Measurements from ENCODE around the gene MALRD1. TPM values are rescaled to one million over a fixed set of nuclear protein-coding genes. Genes with fewer than 3 reads are reported as not detected.
A peak's percentile ranks its signal among the peaks of the same experiment; 100 is the strongest.

The MALRD1 gene
- total RNA-seq, 2 experiments from 2014 or later, result not detected

- Mint-ChIP-seq H3K4me3 (no peak overlapping the region), H3K27me3 (no peaks in the 10 kb centered on the region), H3K36me3 (no peaks in the 10 kb centered on the region), H3K9me3 (peaks cover 3% of the 10 kb centered on the region), H3K4me1 (no peaks in the 10 kb centered on the region), H3K27ac (no peak overlapping the region)
- DNase-seq, result no peak
- POLR2A ChIA-PET, result no interaction called here
- ATAC-seq (ENCODE audit: low read depth), result no peak
These were observed 580.4 kb downstream of the MALRD1 start for GRCh38 chr10:19628767-19629560.

- POLR2A ChIA-PET, result no interaction called here
- DNase-seq (no peak), ATAC-seq (ENCODE audit: low read depth) (no peak)
- H3K4me3 Mint-ChIP-seq, result no peak overlapping the region
- H3K27ac Mint-ChIP-seq, result no peak overlapping the region
- no peaks in the 10 kb centered on the region for H3K27me3 Mint-ChIP-seq
- H3K9me3 Mint-ChIP-seq, result peaks cover 3% of the 10 kb centered on the region
- H3K4me1 Mint-ChIP-seq, result no peaks in the 10 kb centered on the region
- H3K36me3 Mint-ChIP-seq, result no peaks in the 10 kb centered on the region
These were observed 581.0 kb downstream of the MALRD1 start for GRCh38 chr10:19629567-19629966.

- Mint-ChIP-seq H3K27ac (no peak overlapping the region), H3K4me3 (no peak overlapping the region), H3K9me3 (peaks cover 1% of the 10 kb centered on the region), H3K4me1 (no peaks in the 10 kb centered on the region), H3K36me3 (no peaks in the 10 kb centered on the region), H3K27me3 (no peaks in the 10 kb centered on the region)
- POLR2A ChIA-PET, result no interaction called here
- DNase-seq (no peak), ATAC-seq (ENCODE audit: low read depth) (no peak)
These were observed 585.6 kb downstream of the MALRD1 start for GRCh38 chr10:19634163-19634562.

DNA sequence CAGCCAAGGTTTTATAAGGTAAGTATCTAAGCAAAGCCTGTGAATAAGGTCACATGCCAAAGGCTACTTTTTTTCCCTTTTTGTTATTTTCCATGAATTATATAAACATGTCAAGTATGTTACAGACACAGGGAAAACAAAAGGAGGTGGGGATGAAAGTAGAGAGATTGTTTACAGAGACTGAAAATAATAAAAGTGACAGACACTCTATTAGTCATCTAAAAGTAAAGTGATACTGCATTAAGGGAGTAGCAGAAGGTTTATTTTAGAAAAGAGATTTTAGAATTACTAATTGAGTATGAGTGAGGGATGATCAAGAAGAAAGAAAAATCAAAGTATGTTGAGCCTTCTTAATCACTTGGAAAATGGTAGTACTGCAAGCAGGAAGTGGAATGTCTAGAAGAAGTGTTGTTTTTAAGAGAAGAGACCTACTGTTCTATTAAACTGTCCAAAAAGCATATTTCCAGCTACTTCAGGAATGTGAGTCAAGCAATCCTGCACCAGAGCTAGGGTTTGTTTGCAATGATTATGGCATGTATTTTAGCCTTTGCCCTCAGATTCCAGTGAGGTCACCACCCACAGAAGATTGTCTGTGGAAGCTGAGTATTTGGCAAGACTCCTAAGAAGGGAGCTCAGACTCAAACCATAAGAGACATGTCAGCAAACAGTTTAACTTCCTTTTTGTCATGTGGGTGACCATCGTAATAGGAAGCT, 589.7 kb downstream of the MALRD1 start:
- no peaks in the 10 kb centered on the region for H3K4me1 Mint-ChIP-seq
- peak overlapping the region; percentile 57 for H3K4me3 Mint-ChIP-seq
- H3K36me3 Mint-ChIP-seq, result no peaks in the 10 kb centered on the region
- POLR2A ChIA-PET, result no interaction called here
- DNase-seq, result no peak
- H3K27ac Mint-ChIP-seq, result no peak overlapping the region
- ATAC-seq (ENCODE audit: low read depth), result no peak
- H3K9me3 Mint-ChIP-seq, result peaks cover 1% of the 10 kb centered on the region
- H3K27me3 Mint-ChIP-seq, result no peaks in the 10 kb centered on the region

DNA sequence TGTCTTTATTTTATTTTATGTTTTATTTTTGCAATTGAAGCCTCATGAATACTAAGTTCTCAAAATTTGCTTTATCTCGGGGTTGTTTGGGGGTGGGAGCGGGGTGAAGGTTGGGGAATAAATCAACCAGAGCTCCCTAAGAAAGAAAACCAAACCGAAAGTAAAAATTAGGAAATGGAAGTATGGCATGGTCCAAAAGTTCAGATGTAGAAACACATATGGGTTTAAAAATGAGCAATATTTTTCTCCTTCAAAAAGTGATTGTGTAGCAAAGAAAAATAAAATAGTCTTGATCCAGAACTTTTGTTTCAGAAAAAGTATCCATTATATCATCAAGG, 590.3 kb downstream of the MALRD1 start:
- DNase-seq (no peak), ATAC-seq (ENCODE audit: low read depth) (no peak)
- Mint-ChIP-seq H3K27ac (no peak overlapping the region), H3K27me3 (no peaks in the 10 kb centered on the region), H3K4me3 (peak overlapping the region; percentile 57), H3K36me3 (no peaks in the 10 kb centered on the region), H3K9me3 (peaks cover 1% of the 10 kb centered on the region), H3K4me1 (no peaks in the 10 kb centered on the region)
- POLR2A ChIA-PET, result no interaction called here

DNA sequence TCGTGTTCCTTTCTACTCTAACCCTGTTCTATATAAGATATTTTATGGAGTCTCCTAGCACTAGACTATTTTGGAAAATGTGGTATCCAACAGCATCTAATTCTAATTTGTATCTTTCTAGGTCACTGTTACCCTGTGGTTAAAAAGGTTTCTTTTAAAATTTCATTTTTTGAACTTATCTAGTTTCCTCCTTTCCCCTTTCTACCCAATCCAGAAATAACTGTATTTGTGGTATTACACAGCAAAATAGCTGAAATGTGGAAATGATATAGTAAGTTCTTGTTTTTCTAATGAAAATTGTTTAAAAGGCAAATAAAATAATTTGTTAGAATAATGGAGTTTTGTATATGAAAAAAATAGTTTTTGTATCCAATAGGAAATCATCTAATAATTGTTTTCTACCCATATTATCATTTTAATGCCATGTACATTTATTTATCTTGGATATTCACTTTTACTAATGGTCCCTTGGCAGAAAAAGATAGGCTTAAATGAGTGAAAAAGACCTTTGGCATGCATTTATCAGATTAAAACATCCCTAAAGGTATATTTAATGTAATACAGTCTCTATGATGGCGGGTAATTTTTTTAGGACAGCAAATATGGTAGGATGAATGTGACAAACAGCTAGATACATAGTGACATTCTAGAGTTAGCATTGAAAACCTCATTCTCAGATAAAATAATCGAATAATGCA, 592.1 kb downstream of the MALRD1 start:
- H3K4me1 Mint-ChIP-seq, result no peaks in the 10 kb centered on the region
- no peak for ATAC-seq (ENCODE audit: low read depth)
- POLR2A ChIA-PET, result no interaction called here

GRCh38 chr10:19651549-19651948, 602.9 kb downstream of the MALRD1 start:
- no peak overlapping the region for H3K27ac Mint-ChIP-seq
- ATAC-seq (ENCODE audit: low read depth), result no peak
- no peak overlapping the region for H3K4me3 Mint-ChIP-seq
- H3K36me3 Mint-ChIP-seq, result no peaks in the 10 kb centered on the region
- POLR2A ChIA-PET, result no interaction called here
- DNase-seq, result no peak
- H3K9me3 Mint-ChIP-seq, result peaks cover 8% of the 10 kb centered on the region
- H3K4me1 Mint-ChIP-seq, result no peaks in the 10 kb centered on the region
- H3K27me3 Mint-ChIP-seq, result no peaks in the 10 kb centered on the region

More for the DNA sequence above, 592.1 kb downstream of the MALRD1 start:
- Mint-ChIP-seq H3K4me3 (no peak overlapping the region), H3K27ac (no peak overlapping the region), H3K27me3 (no peaks in the 10 kb centered on the region), H3K9me3 (peaks cover 1% of the 10 kb centered on the region), H3K36me3 (no peaks in the 10 kb centered on the region)
- DNase-seq, result no peak

DNA sequence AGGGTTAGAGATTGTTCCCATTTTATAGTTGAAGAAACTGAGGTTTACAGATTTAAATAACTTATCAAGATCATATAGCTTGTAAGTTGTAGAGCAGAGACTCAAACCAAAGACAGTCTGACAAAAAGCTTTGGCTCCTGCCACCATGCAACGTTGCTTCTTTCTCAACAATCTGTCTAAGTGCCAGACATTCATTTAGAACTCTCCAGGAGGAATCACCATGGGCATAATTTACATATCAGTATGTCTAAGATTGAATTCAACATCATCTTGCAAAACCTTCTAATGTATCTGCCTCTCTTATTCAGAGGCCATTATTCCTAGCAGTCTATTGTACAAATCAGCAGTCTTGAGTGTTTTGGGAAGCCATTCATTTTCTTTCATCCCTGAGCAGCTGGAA, 604.1 kb downstream of the MALRD1 start:
- no peak for ATAC-seq (ENCODE audit: low read depth)
- H3K36me3 Mint-ChIP-seq, result no peaks in the 10 kb centered on the region

DNA sequence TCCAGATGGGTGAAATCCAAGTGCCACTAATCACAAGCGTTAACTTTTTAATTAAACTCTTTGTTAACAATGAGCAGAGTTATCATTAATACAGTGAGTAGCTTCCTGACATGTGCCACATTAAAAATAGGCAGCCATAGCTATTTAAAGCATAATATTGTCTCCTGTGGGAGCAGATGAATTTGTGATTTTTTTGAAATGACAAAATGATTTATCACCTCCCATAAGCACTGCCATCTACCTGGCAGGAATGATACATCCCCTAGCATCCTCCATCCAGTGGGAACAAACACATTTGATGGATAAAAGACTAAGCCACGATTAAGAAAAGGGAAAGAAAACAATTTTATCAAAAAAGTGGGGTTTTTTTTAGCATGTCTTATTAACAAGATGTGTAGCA, 605.3 kb downstream of the MALRD1 start:
- Mint-ChIP-seq H3K4me3 (no peak overlapping the region), H3K9me3 (peaks cover 3% of the 10 kb centered on the region), H3K27me3 (no peaks in the 10 kb centered on the region), H3K4me1 (no peaks in the 10 kb centered on the region), H3K36me3 (no peaks in the 10 kb centered on the region), H3K27ac (no peak overlapping the region)
- POLR2A ChIA-PET, result no interaction called here
- DNase-seq, result no peak
- ATAC-seq (ENCODE audit: low read depth), result no peak

More for the DNA sequence above, 604.1 kb downstream of the MALRD1 start:
- H3K27me3 Mint-ChIP-seq, result no peaks in the 10 kb centered on the region
- H3K4me1 Mint-ChIP-seq, result no peaks in the 10 kb centered on the region
- DNase-seq, result no peak
- H3K4me3 Mint-ChIP-seq, result no peak overlapping the region
- POLR2A ChIA-PET, result no interaction called here
- peaks cover 3% of the 10 kb centered on the region for H3K9me3 Mint-ChIP-seq
- H3K27ac Mint-ChIP-seq, result no peak overlapping the region

DNA sequence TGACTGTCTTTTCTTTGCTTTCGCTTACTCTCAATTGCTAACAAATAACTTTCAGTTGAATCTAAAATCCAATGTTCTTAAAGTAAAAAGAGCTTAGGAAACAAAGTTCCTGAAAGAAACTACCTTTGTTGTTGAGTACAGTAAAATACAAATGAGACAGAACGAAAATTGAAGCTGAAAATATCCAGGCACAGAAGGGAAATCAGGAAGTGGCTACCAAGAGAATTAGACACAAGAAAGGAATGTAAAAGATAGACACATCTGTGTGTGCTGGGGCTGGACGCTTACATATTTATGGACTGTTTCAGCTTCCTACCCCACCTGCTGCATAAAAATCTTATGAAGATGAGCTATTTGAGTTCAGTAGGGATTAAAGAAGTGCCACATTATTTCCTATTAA, 606.0 kb downstream of the MALRD1 start:
- H3K9me3 Mint-ChIP-seq, result peaks cover 3% of the 10 kb centered on the region
- POLR2A ChIA-PET, result no interaction called here
- no peak for ATAC-seq (ENCODE audit: low read depth)
- H3K27me3 Mint-ChIP-seq, result no peaks in the 10 kb centered on the region
- H3K4me3 Mint-ChIP-seq, result no peak overlapping the region
- no peaks in the 10 kb centered on the region for H3K36me3 Mint-ChIP-seq
- no peak for DNase-seq
- no peaks in the 10 kb centered on the region for H3K4me1 Mint-ChIP-seq
- no peak overlapping the region for H3K27ac Mint-ChIP-seq

- H3K4me1 Mint-ChIP-seq, result no peaks in the 10 kb centered on the region
- no peak overlapping the region for H3K4me3 Mint-ChIP-seq
- POLR2A ChIA-PET, result no interaction called here
- ATAC-seq (ENCODE audit: low read depth), result no peak
- H3K27ac Mint-ChIP-seq, result no peak overlapping the region
- no peaks in the 10 kb centered on the region for H3K36me3 Mint-ChIP-seq
- H3K27me3 Mint-ChIP-seq, result no peaks in the 10 kb centered on the region
- no peak for DNase-seq
- peaks cover 5% of the 10 kb centered on the region for H3K9me3 Mint-ChIP-seq
These were observed 607.9 kb downstream of the MALRD1 start for GRCh38 chr10:19656420-19657042.

GRCh38 chr10:19658131-19658530, 609.5 kb downstream of the MALRD1 start:
- H3K27ac Mint-ChIP-seq, result no peak overlapping the region
- H3K27me3 Mint-ChIP-seq, result no peaks in the 10 kb centered on the region
- POLR2A ChIA-PET, result no interaction called here
- ATAC-seq (ENCODE audit: low read depth) (no peak), DNase-seq (no peak)
- no peaks in the 10 kb centered on the region for H3K36me3 Mint-ChIP-seq
- H3K4me1 Mint-ChIP-seq, result no peaks in the 10 kb centered on the region
- peaks cover 2% of the 10 kb centered on the region for H3K9me3 Mint-ChIP-seq
- no peak overlapping the region for H3K4me3 Mint-ChIP-seq

DNA sequence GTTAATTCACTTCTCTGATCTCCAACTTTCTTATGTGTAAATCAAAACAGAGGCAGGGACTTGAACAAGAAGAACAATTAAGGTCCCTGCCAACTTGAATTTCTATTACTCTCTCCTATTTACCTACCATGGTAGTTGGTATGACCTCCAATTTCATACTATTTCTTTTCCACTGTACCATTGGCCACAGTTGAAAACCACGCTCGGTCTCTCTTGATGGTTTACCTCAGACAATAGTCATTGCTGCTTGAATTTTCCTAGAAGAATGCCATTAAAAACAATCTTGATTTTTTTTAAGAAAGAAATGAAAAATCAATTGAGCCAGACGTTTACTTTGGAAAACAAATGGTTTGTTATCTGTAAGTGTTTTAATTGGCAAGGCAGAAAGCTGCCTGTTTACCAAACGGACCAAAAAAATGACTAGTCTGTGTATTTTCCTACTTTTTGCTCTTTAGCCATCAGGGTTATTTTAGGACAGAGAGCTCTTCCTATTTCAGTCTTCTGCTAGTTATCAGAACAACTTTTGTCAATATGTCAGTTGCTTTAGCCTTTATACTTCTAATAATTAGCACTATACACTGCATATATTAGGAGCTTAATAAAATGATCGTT, 610.1 kb downstream of the MALRD1 start:
- H3K4me3 Mint-ChIP-seq, result no peak overlapping the region
- POLR2A ChIA-PET, result no interaction called here
- no peak for DNase-seq
- no peak overlapping the region for H3K27ac Mint-ChIP-seq
- no peak for ATAC-seq (ENCODE audit: low read depth)
- H3K9me3 Mint-ChIP-seq, result peaks cover 2% of the 10 kb centered on the region
- H3K27me3 Mint-ChIP-seq, result no peaks in the 10 kb centered on the region
- H3K36me3 Mint-ChIP-seq, result no peaks in the 10 kb centered on the region
- H3K4me1 Mint-ChIP-seq, result no peaks in the 10 kb centered on the region
